HG03565 (cell line): Measurements from ENCODE around the gene COX19.

Experiments
- ATAC-seq: cut with Tn5 transposase; IDR thresholded peaks from one replicate; pipeline ENCODE4 v1.9.1; 2021; ENCODE audit warnings: mild to moderate bottlenecking, moderate library complexity; ENCODE audit not compliant: unreplicated experiment

The COX19 gene

GRCh38 chr7:979886-980571, 4.7 kb upstream of the COX19 start:
- ATAC-seq = no peak

GRCh38 chr7:979151-979550, 3.8 kb upstream of the COX19 start:
- no peak for ATAC-seq

- ATAC-seq = no peak
Observed at GRCh38 chr7:978416-979091, 3.2 kb upstream of the COX19 start.

- ATAC-seq = no peak
Observed at GRCh38 chr7:978049-978346, 2.6 kb upstream of the COX19 start.

GRCh38 chr7:977326-978048, 2.1 kb upstream of the COX19 start:
- ATAC-seq = no peak

- ATAC-seq = no peak
Observed at GRCh38 chr7:976901-977325, 1.6 kb upstream of the COX19 start.

- ATAC-seq = no peak
Observed at GRCh38 chr7:975702-976473, 539 bp upstream of the COX19 start.

- no peak for ATAC-seq
Observed at GRCh38 chr7:974172-974571, 1.2 kb downstream of the COX19 start.

GRCh38 chr7:973312-973711, 2.0 kb downstream of the COX19 start:
- ATAC-seq = no peak

- ATAC-seq = no peak
Observed at GRCh38 chr7:972676-973309, 2.6 kb downstream of the COX19 start.

- ATAC-seq = no peak
Observed at GRCh38 chr7:972110-972509, 3.2 kb downstream of the COX19 start.

GRCh38 chr7:970744-971143, 4.6 kb downstream of the COX19 start:
- ATAC-seq = no peak

- ATAC-seq = no peak
Observed at GRCh38 chr7:969403-969802, 5.9 kb downstream of the COX19 start.

GRCh38 chr7:968205-969105, 6.9 kb downstream of the COX19 start:
- ATAC-seq = no peak

- ATAC-seq = no peak
Observed at GRCh38 chr7:967361-968082, 7.8 kb downstream of the COX19 start.

- ATAC-seq = no peak
Observed at GRCh38 chr7:966291-967069, 8.9 kb downstream of the COX19 start.

- no peak for ATAC-seq
Observed at GRCh38 chr7:964401-965231, 10.7 kb downstream of the COX19 start.
